Keratinocyte (primary cell): ENCODE results near the gene FTO.

ENCODE experiments used
- CTCF ChIP-seq, 3 experiments: IDR thresholded peaks in 1 of 3; conservative IDR thresholded peaks in 1 of 3; optimal IDR thresholded peaks in 1 of 3; 2 replicates in 2 of 3; 3 replicates in 1 of 3; pipeline versions ENCODE3 to v1.5.1; 2011; ENCODE audit warnings: low read length in 3 of 3, mild to moderate bottlenecking in 3 of 3, moderate library complexity in 2 of 3, control low read depth in 1 of 3, inconsistent platforms in 1 of 3; ENCODE audit not compliant: insufficient read depth in 2 of 3; ENCODE audit errors: extremely low read depth in 1 of 3
- EZH2 ChIP-seq: IDR thresholded peaks from one replicate; pipeline ENCODE4 v1.6.1; 2012; ENCODE audit warnings: inconsistent platforms, mild to moderate bottlenecking, low read length, moderate library complexity

- TF ChIP-seq CTCF (optimal IDR thresholded peaks at IDR 0.05 in 1 of 3, IDR thresholded peaks at IDR 0.05 in 1 of 3, conservative IDR thresholded peaks at IDR 0.05 in 1 of 3; ENCODE audit: extremely low read depth in 1 of 3, insufficient read depth in 2 of 3, low read length in 3 of 3): no peak
- no peak for TF ChIP-seq EZH2
Measured at GRCh38 chr16:53893731-53894435, 189.9 kb downstream of the FTO start.
